Mucosa of descending colon (tissue), 3 donors: ENCODE results near the gene SCG5. TPM values are rescaled to one million over a fixed set of nuclear protein-coding genes. Genes with fewer than 3 reads are reported as not detected.

Source experiments
- ATAC-seq: fragments of 200-7000 bp; cut with Tn5 transposase; one replicate; pipeline ENCODE4 v1.9.1; 2020; ENCODE audit warnings: mild to moderate bottlenecking, moderate library complexity
- DNase-seq, 3 donors: peaks; one replicate each; pipeline ENCODE4 v3.0.0-alpha.2; 2020
- H3K36me3 ChIP-seq: fragments of 200-600 bp; one replicate; pipeline ENCODE4 v1.8.0; 2021; ENCODE audit warnings: low read depth, mild to moderate bottlenecking
- H3K4me1 ChIP-seq: fragments of 200-600 bp; one replicate; pipeline ENCODE4 v1.8.0; 2021; ENCODE audit warnings: low read depth, mild to moderate bottlenecking
- H3K4me3 ChIP-seq: fragments of 200-600 bp; one replicate; pipeline ENCODE4 v1.8.0; 2021; ENCODE audit warnings: mild to moderate bottlenecking
- H3K9me3 ChIP-seq: fragments of 200-600 bp; one replicate; pipeline ENCODE4 v1.8.0; 2021; ENCODE audit warnings: mild to moderate bottlenecking
- intact Hi-C, 2 donors: fragments of 100-400 bp; cut with DNase I in 1 of 2; cut with micrococcal nuclease in 1 of 2; formaldehyde crosslinking; loops; one replicate each; pipeline versions ENCODE4 v1.11.0 to v1.11.1; 2022; cut with DNase I, micrococcal nuclease
- total RNA-seq, 3 donors: library from RNA; stranded (reverse); fragmentation: NEBNext Ultra II Directional in 2 of 3; extraction: Animal tissue kit (Norgen Biotek cat#: 25700) in 2 of 3; gene quantifications; one replicate each; pipeline versions ENCODE4 v1.2.1 to v1.2.4, GENCODE V29; 2021 to 2023
- TF ChIP-seq, protein P1 (sequence below): fragments of 200-600 bp; IDR thresholded peaks from one replicate; pipeline ENCODE4 v1.8.0; 2022; ENCODE audit warnings: antibody characterized with exemption, mild to moderate bottlenecking
- donor health status: DM: no; HTN: no; CAD: no; lungs with moderate emphysema.
- donor health status: DM: no; HTN: no; CAD: no.
- donor health status: DM: no; HTN: yes; CAD: no.

SCG5 gene
- total RNA-seq, 3 donors from 2014 or later: 4.2 to 7.0 (median 5.7) TPM

DNA sequence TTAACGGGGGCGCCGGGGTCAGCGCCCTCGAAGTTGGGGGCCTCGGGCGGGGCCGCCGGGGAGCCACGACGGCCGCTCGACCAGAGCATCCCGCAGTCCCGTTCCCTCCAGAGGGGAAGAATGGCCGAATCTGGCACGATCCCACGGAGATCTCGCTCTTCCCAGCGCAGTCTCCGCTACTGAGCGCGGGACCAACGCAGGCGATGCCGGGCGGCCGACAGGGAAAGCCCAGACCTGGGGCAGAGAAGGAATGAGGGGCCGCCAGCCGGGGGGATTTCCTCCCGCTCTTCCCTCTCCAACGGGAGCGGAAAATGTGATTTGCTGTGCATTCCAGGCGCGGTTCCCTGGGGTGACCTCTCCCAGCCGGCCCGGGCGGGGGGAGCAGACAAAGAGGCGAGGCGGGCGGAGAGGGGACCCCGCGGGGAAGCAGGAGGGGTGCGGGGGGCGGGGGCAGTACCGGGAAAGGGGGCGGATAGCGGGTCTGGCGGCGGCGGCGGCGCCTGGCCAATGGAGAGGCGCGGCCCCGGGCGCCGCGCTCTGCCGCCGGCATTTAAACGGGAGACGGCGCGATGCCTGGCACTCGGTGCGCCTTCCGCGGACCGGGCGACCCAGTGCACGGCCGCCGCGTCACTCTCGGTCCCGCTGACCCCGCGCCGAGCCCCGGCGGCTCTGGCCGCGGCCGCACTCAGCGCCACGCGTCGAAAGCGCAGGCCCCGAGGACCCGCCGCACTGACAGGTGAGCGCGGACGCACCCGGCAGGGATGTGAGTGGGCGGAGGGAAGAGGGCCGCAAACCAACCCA, 76.1 kb downstream of the SCG5 start, which contains the start of gene GREM1:
Gene GREM1, plus strand, starts transcription at position 579 of the 801 bp plus-strand sequence. CDS start 12,687 bp downstream, outside the sequence.
- DNase-seq (peak in 2 of 3 donors; percentile 44 to 57), ATAC-seq (peak; percentile 54)
- intact Hi-C loops: no loop called here
- Histone ChIP-seq H3K36me3 (no peaks in the 10 kb centered on the region), H3K4me1 (peaks cover 24% of the 10 kb centered on the region), H3K4me3 (no peak within 1 kb of the TSS), H3K9me3 (no peaks in the 10 kb centered on the region)
- TF ChIP-seq, protein P1, sequence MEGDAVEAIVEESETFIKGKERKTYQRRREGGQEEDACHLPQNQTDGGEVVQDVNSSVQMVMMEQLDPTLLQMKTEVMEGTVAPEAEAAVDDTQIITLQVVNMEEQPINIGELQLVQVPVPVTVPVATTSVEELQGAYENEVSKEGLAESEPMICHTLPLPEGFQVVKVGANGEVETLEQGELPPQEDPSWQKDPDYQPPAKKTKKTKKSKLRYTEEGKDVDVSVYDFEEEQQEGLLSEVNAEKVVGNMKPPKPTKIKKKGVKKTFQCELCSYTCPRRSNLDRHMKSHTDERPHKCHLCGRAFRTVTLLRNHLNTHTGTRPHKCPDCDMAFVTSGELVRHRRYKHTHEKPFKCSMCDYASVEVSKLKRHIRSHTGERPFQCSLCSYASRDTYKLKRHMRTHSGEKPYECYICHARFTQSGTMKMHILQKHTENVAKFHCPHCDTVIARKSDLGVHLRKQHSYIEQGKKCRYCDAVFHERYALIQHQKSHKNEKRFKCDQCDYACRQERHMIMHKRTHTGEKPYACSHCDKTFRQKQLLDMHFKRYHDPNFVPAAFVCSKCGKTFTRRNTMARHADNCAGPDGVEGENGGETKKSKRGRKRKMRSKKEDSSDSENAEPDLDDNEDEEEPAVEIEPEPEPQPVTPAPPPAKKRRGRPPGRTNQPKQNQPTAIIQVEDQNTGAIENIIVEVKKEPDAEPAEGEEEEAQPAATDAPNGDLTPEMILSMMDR: no peak

DNA sequence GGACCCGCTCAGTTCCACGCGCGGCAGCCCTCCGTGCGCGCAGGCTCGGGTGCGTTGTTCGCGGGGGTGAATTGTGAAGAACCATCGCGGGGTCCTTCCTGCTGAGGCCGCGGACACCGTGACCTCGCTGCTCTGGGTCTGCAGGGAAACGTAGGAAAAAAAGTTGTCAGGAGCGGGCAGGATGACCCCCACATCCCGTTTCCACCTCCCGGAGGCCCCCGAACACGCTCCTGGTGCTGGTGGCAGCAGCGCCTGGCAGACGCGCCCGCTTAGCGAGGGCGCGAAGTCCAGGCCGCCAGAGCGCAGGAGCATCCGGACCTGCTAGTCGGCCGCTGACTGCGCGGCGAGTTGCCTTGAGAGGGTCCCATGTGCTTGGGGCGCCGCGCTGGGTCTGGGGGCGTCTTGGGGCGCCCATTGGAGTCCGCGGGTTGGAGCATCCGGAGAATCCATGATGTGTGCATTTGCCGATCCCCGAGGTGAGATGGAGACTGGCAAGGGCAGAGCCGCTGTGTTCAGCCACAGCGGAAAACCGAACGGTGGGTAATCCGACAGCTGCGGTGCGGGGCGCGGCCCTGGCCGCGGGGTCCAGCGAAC, 76.8 kb downstream of the SCG5 start:
- H3K4me1 ChIP-seq: peaks cover 24% of the 10 kb centered on the region
- no peak overlapping the region for H3K4me3 ChIP-seq
- intact Hi-C loops: no loop called here
- peak in 2 of 3 donors; percentile 49 to 59 for DNase-seq
- ATAC-seq: peak; percentile 74
- TF ChIP-seq, protein P1: no peak
- H3K36me3 ChIP-seq: no peaks in the 10 kb centered on the region
- H3K9me3 ChIP-seq: no peaks in the 10 kb centered on the region

DNA sequence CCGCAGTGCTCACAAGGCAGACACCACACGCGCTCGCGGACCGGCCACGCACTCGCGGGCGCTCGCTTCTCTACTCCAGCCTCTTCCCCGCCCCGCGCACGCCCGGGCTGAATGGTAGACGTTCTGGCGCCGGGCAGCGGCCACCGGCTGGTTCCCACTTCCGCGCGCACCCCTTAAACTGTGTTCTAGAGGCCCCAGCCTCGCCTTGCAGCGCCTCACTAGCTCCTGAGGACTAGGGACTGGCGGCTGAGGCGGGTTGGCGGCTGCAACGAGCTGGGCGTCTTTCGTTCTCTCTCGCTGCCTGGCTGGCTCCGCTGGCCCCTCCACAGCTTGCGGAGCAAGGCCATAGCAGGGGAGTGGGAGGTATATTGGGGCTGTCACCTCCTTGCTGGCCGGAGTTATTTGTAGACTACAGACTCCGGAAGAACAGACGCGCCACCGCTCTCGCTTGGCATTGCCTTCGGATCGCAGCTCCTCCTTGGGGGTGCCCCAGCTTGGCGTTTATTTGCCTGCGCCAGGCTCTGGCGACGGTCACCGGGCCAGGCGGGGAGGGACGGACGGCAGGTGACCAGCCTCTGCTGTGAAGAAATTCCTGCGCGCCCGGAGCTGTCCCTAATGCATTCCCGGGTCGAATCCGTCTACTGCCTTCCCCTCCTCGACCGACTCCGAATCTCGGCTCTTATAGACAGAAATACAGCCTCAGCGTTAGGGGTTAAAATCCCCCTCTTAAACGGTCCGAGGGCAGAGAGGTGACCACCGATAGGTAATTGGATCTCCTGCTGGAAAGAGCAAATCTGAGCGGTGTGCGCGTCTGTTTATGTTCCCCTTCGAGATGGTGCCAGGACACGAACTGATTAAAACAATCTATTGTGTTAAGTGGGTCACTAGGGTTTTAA, 77.6 kb downstream of the SCG5 start:
- Histone ChIP-seq H3K36me3 (no peaks in the 10 kb centered on the region), H3K4me1 (peaks cover 24% of the 10 kb centered on the region), H3K4me3 (no peak overlapping the region), H3K9me3 (no peaks in the 10 kb centered on the region)
- ATAC-seq (peak; percentile 47), DNase-seq (peak in 2 of 3 donors; percentile 49 to 50)
- TF ChIP-seq, protein P1: no peak
- intact Hi-C loops: no loop called here

DNA sequence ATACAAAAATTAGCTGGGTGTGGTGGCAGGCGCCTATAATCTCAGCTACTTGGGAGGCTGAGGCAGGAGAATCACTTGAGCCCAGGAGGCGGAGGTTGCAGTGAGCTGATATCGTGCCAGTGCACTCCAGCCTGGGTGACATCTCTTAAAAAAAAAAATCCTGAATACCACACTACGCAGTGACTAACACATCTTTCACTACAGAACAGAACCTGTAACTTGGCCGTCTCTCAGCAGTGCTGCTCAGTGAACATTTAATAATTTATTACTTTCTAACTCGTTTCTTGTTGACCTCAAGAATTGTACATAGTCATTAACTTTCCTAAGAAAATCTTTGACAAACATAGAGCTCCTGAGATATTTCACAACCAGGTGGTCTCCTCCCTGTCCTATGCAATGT, 80.1 kb downstream of the SCG5 start:
- intact Hi-C loops: no loop called here
- H3K4me1 ChIP-seq: peaks cover 24% of the 10 kb centered on the region
- TF ChIP-seq, protein P1: no peak
- ATAC-seq (no peak), DNase-seq (no peak)
- H3K4me3 ChIP-seq: no peak overlapping the region
- H3K9me3 ChIP-seq: no peaks in the 10 kb centered on the region
- no peaks in the 10 kb centered on the region for H3K36me3 ChIP-seq

DNA sequence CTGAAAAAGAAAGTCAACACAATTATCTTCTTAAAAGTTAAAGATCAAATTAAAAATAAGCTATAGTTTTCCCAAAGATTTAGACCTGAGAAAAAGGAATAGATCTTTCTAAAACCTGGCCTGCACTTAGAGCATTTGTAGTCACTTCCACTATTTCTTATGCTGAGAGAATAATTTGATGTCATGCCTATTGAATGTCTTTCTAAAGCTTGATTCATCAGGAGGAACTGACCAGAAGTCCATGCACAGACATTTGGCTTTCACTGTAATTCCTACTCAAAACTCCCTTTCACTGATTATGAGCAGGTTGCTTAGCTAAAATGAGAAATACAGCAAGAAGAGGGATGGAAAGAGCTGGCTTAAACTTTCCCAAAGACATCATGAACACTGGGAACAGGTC, 80.6 kb downstream of the SCG5 start:
- intact Hi-C loops: no loop called here
- TF ChIP-seq, protein P1: no peak

More for the DNA sequence above, 80.6 kb downstream of the SCG5 start:
- Histone ChIP-seq H3K9me3 (no peaks in the 10 kb centered on the region), H3K4me3 (no peak overlapping the region), H3K36me3 (no peaks in the 10 kb centered on the region), H3K4me1 (peaks cover 20% of the 10 kb centered on the region)
- ATAC-seq (no peak), DNase-seq (no peak)
